ENCODE results near the gene DAZAP2. TPM values are rescaled to one million over a fixed set of nuclear protein-coding genes. Genes with fewer than 3 reads are reported as not detected.
"Not testable (repeated sequence)": the region's sequence is repeated elsewhere in the genome, so short reads cannot be mapped to it uniquely, and the experiment has no call there.

DAZAP2 gene
- total RNA-seq, 1 experiment from 2014 or later = 57.4 TPM

- POLR2A ChIA-PET (ENCODE audit: unreplicated experiment) = no interaction called here
- Histone ChIP-seq H3K9ac (ENCODE audit: low read length) (no peak overlapping the region), H3K4me1 (ENCODE audit: insufficient read depth, low read length) (no peaks in the 10 kb centered on the region), H2AFZ (ENCODE audit: low read length) (no peak overlapping the region), H3K36me3 (ENCODE audit: low read depth, low read length) (no peaks in the 10 kb centered on the region), H3F3A (ENCODE audit: low read length, unreplicated experiment) (no peaks in the 10 kb centered on the region), H3K79me2 (ENCODE audit: low read length) (no peaks in the 10 kb centered on the region), H4K20me1 (ENCODE audit: low read length) (no peaks in the 10 kb centered on the region), H3K4me3 (ENCODE audit: low read length) (no peak overlapping the region), H3K27me3 (ENCODE audit: low read length) (no peaks in the 10 kb centered on the region), H3K9me3 (ENCODE audit: low read length) (no peaks in the 10 kb centered on the region), H3K27ac (ENCODE audit: low read length) (no peak overlapping the region), H3K4me2 (ENCODE audit: low read length) (no peak overlapping the region), H3K9me2 (replicated peaks; ENCODE audit: low read length) (no peaks in the 10 kb centered on the region)
- DNase-seq (peak; percentile 36), ATAC-seq (peak; percentile 42; the same call in 1 of the 2 replicates)
- TF ChIP-seq CTCF (conservative IDR thresholded peaks at IDR 0.05; ENCODE audit: low read depth, low read length) (no peak), EZH2 (IDR thresholded peaks at IDR 0.05; ENCODE audit: low read length, unreplicated experiment) (no peak), EZH2phosphoT487 (IDR thresholded peaks at IDR 0.05; ENCODE audit: borderline replicate concordance, low read length) (no peak)
- intact Hi-C loops (cut with micrococcal nuclease) = no loop called here
- CTCF ChIA-PET = no interaction called here
- BruUV-seq (replicated peaks) = no TSS peak
Observed at GRCh38 chr12:51281202-51281924, 42.7 kb downstream of the DAZAP2 start.

GRCh38 chr12:51285843-51286242, 47.2 kb downstream of the DAZAP2 start:
- TF ChIP-seq EZH2 (IDR thresholded peaks at IDR 0.05; ENCODE audit: low read length, unreplicated experiment) (no peak), EZH2phosphoT487 (IDR thresholded peaks at IDR 0.05; ENCODE audit: borderline replicate concordance, low read length) (no peak), CTCF (conservative IDR thresholded peaks at IDR 0.05; ENCODE audit: low read depth, low read length) (no peak)
- Histone ChIP-seq H3K4me2 (ENCODE audit: low read length) (no peak overlapping the region), H3K27ac (ENCODE audit: low read length) (no peak overlapping the region), H3K9ac (ENCODE audit: low read length) (no peak overlapping the region), H3K36me3 (ENCODE audit: low read depth, low read length) (no peaks in the 10 kb centered on the region), H2AFZ (ENCODE audit: low read length) (no peak overlapping the region), H4K20me1 (ENCODE audit: low read length) (no peaks in the 10 kb centered on the region), H3F3A (ENCODE audit: low read length, unreplicated experiment) (no peaks in the 10 kb centered on the region), H3K4me3 (ENCODE audit: low read length) (no peak overlapping the region), H3K9me2 (replicated peaks; ENCODE audit: low read length) (no peaks in the 10 kb centered on the region), H3K27me3 (ENCODE audit: low read length) (no peaks in the 10 kb centered on the region), H3K4me1 (ENCODE audit: insufficient read depth, low read length) (no peaks in the 10 kb centered on the region), H3K9me3 (ENCODE audit: low read length) (no peaks in the 10 kb centered on the region), H3K79me2 (ENCODE audit: low read length) (no peaks in the 10 kb centered on the region)
- CTCF ChIA-PET = interaction anchor here (0.6 kb wide), 1 partner anchor 55 kb away, joined by 4 read pairs; no protein-coding TSS in a partner anchor
- POLR2A ChIA-PET (ENCODE audit: unreplicated experiment) = interaction anchor here (0.5 kb wide), 1 partner anchor 103 kb away, joined by 3 read pairs; no protein-coding TSS in a partner anchor
- no TSS peak for BruUV-seq (replicated peaks)
- ATAC-seq (no peak), DNase-seq (no peak)
- intact Hi-C loops (cut with micrococcal nuclease) = no loop called here

GRCh38 chr12:51291603-51292513, 53.2 kb downstream of the DAZAP2 start:
- H3K4me1 ChIP-seq (ENCODE audit: insufficient read depth, low read length); H3K9me3 ChIP-seq (ENCODE audit: low read length); ATAC-seq; H3K4me2 ChIP-seq (ENCODE audit: low read length); H4K20me1 ChIP-seq (ENCODE audit: low read length); H3K79me2 ChIP-seq (ENCODE audit: low read length); BruUV-seq (replicated peaks); H3K27me3 ChIP-seq (ENCODE audit: low read length); CTCF ChIA-PET; H2AFZ ChIP-seq (ENCODE audit: low read length); H3K27ac ChIP-seq (ENCODE audit: low read length); DNase-seq; H3K4me3 ChIP-seq (ENCODE audit: low read length); intact Hi-C loops (cut with micrococcal nuclease); H3K36me3 ChIP-seq (ENCODE audit: low read depth, low read length); H3F3A ChIP-seq (ENCODE audit: low read length, unreplicated experiment); H3K9me2 ChIP-seq (replicated peaks; ENCODE audit: low read length); H3K9ac ChIP-seq (ENCODE audit: low read length): not testable (repeated sequence)
- POLR2A ChIA-PET (ENCODE audit: unreplicated experiment) = interaction anchor here (0.7 kb wide), 1 partner anchor 16 kb away, joined by 4 read pairs; no protein-coding TSS in a partner anchor

Other genes with a start within 250 kb of the DAZAP2 start
- gene SLC11A2, start 212.4 kb upstream of the DAZAP2 start, total RNA-seq (2014; rRNA removed) = 28.4 and 38.8 TPM in 2 replicates
- gene LETMD1, start 190.5 kb upstream of the DAZAP2 start, total RNA-seq (2014; rRNA removed) = 46.9 and 47.1 TPM in 2 replicates
- 18.9 and 23.3 TPM in 2 replicates for gene CSRNP2, start 155.2 kb upstream of the DAZAP2 start, total RNA-seq (2014; rRNA removed)
- gene TFCP2, start 65.7 kb upstream of the DAZAP2 start, total RNA-seq (2014; rRNA removed) = 23.2 and 27.3 TPM in 2 replicates
- gene POU6F1, start 20.8 kb upstream of the DAZAP2 start, total RNA-seq (2014; rRNA removed) = 0.17 and 6.9 TPM in 2 replicates
- 55.3 and 62.5 TPM in 2 replicates for gene SMAGP, start 31.6 kb downstream of the DAZAP2 start, total RNA-seq (2014; rRNA removed)
- gene BIN2, start 85.3 kb downstream of the DAZAP2 start, total RNA-seq (2014; rRNA removed) = not detected in 2 replicates
- gene CELA1, start 107.9 kb downstream of the DAZAP2 start, total RNA-seq (2014; rRNA removed) = not detected in 2 replicates
- 93.4 and 101 TPM in 2 replicates for gene GALNT6, start 152.6 kb downstream of the DAZAP2 start, total RNA-seq (2014; rRNA removed)
- gene SLC4A8, start 186.0 kb downstream of the DAZAP2 start, total RNA-seq (2014; rRNA removed) = 3.3 and 4.2 TPM in 2 replicates

All from PC-3 (cell line).